GM06990 (cell line): ENCODE data around the gene PLCG1.
"Not testable (repeated sequence)": the region's sequence is repeated elsewhere in the genome, so short reads cannot be mapped to it uniquely, and the experiment has no call there.

Experiments used
- DNase-seq: peaks from one replicate; pipeline ENCODE4 v3.0.0-alpha.2; 2011; ENCODE audit not compliant: insufficient read length; ENCODE audit errors: extremely low read depth
- H3K27me3 ChIP-seq: replicated peaks from 2 replicates; pipeline ENCODE4 v1.6.0; 2011; ENCODE audit warnings: low read length; ENCODE audit not compliant: control insufficient read depth, insufficient read depth
- H3K36me3 ChIP-seq: 2 replicates; pipeline ENCODE4 v1.5.1; 2011; ENCODE audit warnings: low read length; ENCODE audit not compliant: control insufficient read depth, insufficient read depth
- H3K4me3 ChIP-seq: replicated peaks from 2 replicates; pipeline ENCODE4 v1.5.1; 2011; ENCODE audit warnings: low read depth, mild to moderate bottlenecking, control low read depth, low read length
- TF ChIP-seq, protein P1 (sequence below): IDR thresholded peaks from 2 replicates; pipeline ENCODE4 v1.5.1; 2011; ENCODE audit warnings: low read length, control low read depth, mild to moderate bottlenecking, inconsistent platforms; ENCODE audit not compliant: insufficient read depth, poor library complexity, severe bottlenecking

The PLCG1 gene

GRCh38 chr20:41121399-41121798, 15.9 kb upstream of the PLCG1 start:
- Histone ChIP-seq H3K36me3 (peaks cover 47% of the 10 kb centered on the region), H3K27me3 (no peaks in the 10 kb centered on the region), H3K4me3 (no peak overlapping the region)
- TF ChIP-seq, protein P1, sequence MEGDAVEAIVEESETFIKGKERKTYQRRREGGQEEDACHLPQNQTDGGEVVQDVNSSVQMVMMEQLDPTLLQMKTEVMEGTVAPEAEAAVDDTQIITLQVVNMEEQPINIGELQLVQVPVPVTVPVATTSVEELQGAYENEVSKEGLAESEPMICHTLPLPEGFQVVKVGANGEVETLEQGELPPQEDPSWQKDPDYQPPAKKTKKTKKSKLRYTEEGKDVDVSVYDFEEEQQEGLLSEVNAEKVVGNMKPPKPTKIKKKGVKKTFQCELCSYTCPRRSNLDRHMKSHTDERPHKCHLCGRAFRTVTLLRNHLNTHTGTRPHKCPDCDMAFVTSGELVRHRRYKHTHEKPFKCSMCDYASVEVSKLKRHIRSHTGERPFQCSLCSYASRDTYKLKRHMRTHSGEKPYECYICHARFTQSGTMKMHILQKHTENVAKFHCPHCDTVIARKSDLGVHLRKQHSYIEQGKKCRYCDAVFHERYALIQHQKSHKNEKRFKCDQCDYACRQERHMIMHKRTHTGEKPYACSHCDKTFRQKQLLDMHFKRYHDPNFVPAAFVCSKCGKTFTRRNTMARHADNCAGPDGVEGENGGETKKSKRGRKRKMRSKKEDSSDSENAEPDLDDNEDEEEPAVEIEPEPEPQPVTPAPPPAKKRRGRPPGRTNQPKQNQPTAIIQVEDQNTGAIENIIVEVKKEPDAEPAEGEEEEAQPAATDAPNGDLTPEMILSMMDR, result no peak
- DNase-seq, result no peak

- TF ChIP-seq, protein P1, result no peak
- H3K36me3 ChIP-seq, result peaks cover 42% of the 10 kb centered on the region
- no peak for DNase-seq
- H3K27me3 ChIP-seq, result no peaks in the 10 kb centered on the region
- no peak overlapping the region for H3K4me3 ChIP-seq
Measured at GRCh38 chr20:41123631-41124030, 13.7 kb upstream of the PLCG1 start.

DNA sequence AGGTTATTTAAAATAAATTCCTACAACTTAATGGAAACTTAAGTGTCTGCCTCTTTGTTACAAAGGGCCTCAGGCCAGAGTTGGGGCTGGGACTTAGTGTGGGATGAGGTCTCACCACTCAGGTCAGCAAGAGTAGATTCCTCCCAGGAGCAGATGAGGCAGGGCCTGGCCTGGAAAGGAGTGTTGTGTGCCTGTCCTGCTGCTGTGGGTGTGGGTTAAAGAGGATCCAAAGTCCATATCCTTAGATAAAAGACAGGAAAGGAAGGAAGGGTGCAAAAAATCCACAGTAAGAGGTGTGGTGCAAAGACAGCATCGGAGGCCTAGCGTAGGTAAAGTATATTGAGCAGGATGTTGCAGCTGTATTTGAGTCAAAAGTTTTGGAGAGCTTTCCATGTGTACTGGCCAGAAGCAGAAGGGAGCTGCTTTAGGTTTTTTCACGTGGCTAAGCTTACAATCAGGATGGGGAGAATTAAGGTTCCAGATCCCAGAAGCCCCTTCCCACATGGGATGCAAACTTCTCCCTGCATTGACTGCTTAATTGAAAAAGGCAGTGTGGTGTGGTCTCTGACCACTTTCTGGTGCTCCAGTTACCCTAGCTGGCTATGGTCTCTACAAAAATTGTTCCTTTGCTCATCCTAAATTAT, 12.8 kb upstream of the PLCG1 start:
- Histone ChIP-seq H3K27me3 (no peaks in the 10 kb centered on the region), H3K36me3 (peaks cover 41% of the 10 kb centered on the region), H3K4me3 (no peak overlapping the region)
- TF ChIP-seq, protein P1, result no peak
- DNase-seq, result no peak

- H3K4me3 ChIP-seq, result no peak overlapping the region
- H3K36me3 ChIP-seq, result peaks cover 31% of the 10 kb centered on the region
- no peak for DNase-seq
- TF ChIP-seq, protein P1, result no peak
- no peaks in the 10 kb centered on the region for H3K27me3 ChIP-seq
Measured at GRCh38 chr20:41125530-41126457, 11.5 kb upstream of the PLCG1 start.

GRCh38 chr20:41126719-41127118, 10.6 kb upstream of the PLCG1 start:
- TF ChIP-seq, protein P1, result no peak
- no peak for DNase-seq
- Histone ChIP-seq H3K4me3 (no peak overlapping the region), H3K27me3 (no peaks in the 10 kb centered on the region), H3K36me3 (peaks cover 23% of the 10 kb centered on the region)

DNA sequence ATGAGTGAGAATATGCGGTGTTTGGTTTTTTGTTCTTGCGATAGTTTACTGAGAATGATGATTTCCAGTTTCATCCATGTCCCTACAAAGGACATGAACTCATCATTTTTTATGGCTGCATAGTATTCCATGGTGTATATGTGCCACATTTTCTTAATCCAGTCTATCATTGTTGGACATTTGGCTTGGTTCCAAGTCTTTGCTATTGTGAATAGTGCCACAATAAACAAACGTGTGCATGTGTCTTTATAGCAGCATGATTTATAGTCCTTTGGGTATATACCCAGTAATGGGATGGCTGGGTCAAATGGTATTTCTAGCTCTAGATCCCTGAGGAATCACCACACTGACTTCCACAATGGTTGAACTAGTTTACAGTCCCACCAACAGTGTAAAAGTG, 9.0 kb upstream of the PLCG1 start:
- H3K4me3 ChIP-seq, H3K27me3 ChIP-seq, DNase-seq: not testable (repeated sequence)
- H3K36me3 ChIP-seq, result peaks cover 18% of the 10 kb centered on the region
